Measurements from ENCODE around the gene SCCPDH.

DNA sequence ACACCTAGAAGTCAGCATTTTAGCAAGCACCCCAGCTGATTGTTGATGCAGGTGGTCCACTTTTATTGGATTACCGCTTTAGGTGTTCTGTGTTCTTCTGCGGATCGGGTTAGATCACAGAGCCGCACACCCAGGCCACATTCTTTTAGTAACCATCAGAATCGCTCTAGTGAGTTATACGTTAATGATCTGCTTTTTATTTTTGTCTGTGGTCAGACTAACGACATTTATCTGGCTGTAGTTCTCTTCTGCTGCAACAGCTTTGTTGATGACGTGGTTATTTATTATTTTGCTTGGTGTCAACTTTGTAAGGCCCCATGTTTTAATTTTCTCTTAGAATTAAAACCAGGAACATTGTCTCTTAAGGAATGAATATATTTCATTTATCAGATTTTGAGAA, 18.2 kb downstream of the SCCPDH start:
- TF ChIP-seq, protein P1, sequence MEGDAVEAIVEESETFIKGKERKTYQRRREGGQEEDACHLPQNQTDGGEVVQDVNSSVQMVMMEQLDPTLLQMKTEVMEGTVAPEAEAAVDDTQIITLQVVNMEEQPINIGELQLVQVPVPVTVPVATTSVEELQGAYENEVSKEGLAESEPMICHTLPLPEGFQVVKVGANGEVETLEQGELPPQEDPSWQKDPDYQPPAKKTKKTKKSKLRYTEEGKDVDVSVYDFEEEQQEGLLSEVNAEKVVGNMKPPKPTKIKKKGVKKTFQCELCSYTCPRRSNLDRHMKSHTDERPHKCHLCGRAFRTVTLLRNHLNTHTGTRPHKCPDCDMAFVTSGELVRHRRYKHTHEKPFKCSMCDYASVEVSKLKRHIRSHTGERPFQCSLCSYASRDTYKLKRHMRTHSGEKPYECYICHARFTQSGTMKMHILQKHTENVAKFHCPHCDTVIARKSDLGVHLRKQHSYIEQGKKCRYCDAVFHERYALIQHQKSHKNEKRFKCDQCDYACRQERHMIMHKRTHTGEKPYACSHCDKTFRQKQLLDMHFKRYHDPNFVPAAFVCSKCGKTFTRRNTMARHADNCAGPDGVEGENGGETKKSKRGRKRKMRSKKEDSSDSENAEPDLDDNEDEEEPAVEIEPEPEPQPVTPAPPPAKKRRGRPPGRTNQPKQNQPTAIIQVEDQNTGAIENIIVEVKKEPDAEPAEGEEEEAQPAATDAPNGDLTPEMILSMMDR (IDR thresholded peaks at IDR 0.05) = no peak
- TF ChIP-seq POLR2A (IDR thresholded peaks at IDR 0.05) = no peak
- TF ChIP-seq EP300 (IDR thresholded peaks at IDR 0.05; ENCODE audit: low read depth) = no peak
